HEK293 (cell line): ENCODE measurements around the gene ABCC9.

Experiments used
- CTCF ChIA-PET: fragments of 350-600 bp; formaldehyde crosslinking; extraction: SDS; loops from one replicate; lab custom pipeline; 2021; ENCODE audit warnings: antibody characterized with exemption; lab: Yijun Ruan, JAX
- POLR2A ChIA-PET: fragments of 300-600 bp; formaldehyde crosslinking; extraction: SDS; loops from one replicate; lab custom pipeline; 2020; ENCODE audit warnings: antibody characterized with exemption, inconsistent platforms; lab: Yijun Ruan, JAX
- H3K27ac ChIP-seq: fragments of 200-500 bp; sonication (Bioruptor generic); 2 replicates; pipeline ENCODE4 v1.5.1; 2014; ENCODE audit warnings: low read depth, low read length, control low read depth, inconsistent platforms; ENCODE audit errors: extremely low read depth
- H3K36me3 ChIP-seq, 2 experiments: fragments of 200-500 bp in 1 of 2; sonication (Bioruptor generic) in 1 of 2; 1 replicate in 1 of 2; 2 replicates in 1 of 2; pipeline ENCODE4 v1.5.1; 2014 to 2017; ENCODE audit warnings: inconsistent platforms in 2 of 2, low read length in 2 of 2; ENCODE audit not compliant: control insufficient read depth in 2 of 2, insufficient read depth in 1 of 2
- H3K4me1 ChIP-seq: fragments of 200-500 bp; sonication (Bioruptor generic); 2 replicates; pipeline ENCODE4 v1.5.1; 2014; ENCODE audit warnings: mild to moderate bottlenecking, low read length, inconsistent platforms; ENCODE audit not compliant: control insufficient read depth, insufficient read depth
- H3K4me3 ChIP-seq: 2 replicates; pipeline ENCODE4 v1.5.1; 2011; ENCODE audit warnings: low read depth, mild to moderate bottlenecking, control low read depth, low read length, moderate library complexity
- H3K9me3 ChIP-seq: fragments of 200-500 bp; sonication (Bioruptor generic); 2 replicates; pipeline ENCODE4 v1.5.1; 2014; ENCODE audit warnings: low read depth, low read length, inconsistent platforms; ENCODE audit not compliant: control insufficient read depth, insufficient read depth
- EGR2 ChIP-seq: fragments of 450-650 bp; formaldehyde crosslinking; IDR thresholded peaks from 2 replicates; pipeline ENCODE4 v1.5.1; 2016; ENCODE audit warnings: low read depth, missing biosample characterization, missing genetic modification characterization
- GLI4 ChIP-seq: fragments of 450-650 bp; formaldehyde crosslinking; IDR thresholded peaks from 2 replicates; pipeline ENCODE4 v1.5.1; 2016; ENCODE audit warnings: missing biosample characterization, missing genetic modification characterization
- KLF17 ChIP-seq: fragments of 450-650 bp; formaldehyde crosslinking; IDR thresholded peaks from 2 replicates; pipeline ENCODE4 v1.5.1; 2016; ENCODE audit warnings: missing biosample characterization, missing genetic modification characterization
- PRDM2 ChIP-seq: fragments of 450-650 bp; formaldehyde crosslinking; IDR thresholded peaks from 2 replicates; pipeline ENCODE4 v1.5.1; 2016; ENCODE audit warnings: missing biosample characterization, missing genetic modification characterization, borderline replicate concordance
- YY1 ChIP-seq: fragments of 450-650 bp; formaldehyde crosslinking; IDR thresholded peaks from 2 replicates; pipeline ENCODE4 v1.5.1; 2018; ENCODE audit warnings: missing biosample characterization, missing genetic modification characterization
- ZBTB26 ChIP-seq: fragments of 450-650 bp; formaldehyde crosslinking; optimal IDR thresholded peaks from 2 replicates; pipeline ENCODE3; 2016; ENCODE audit warnings: missing biosample characterization, mild to moderate bottlenecking, missing genetic modification characterization
- ZBTB44 ChIP-seq: fragments of 450-650 bp; IDR thresholded peaks from 2 replicates; pipeline ENCODE4 v1.5.1; 2018; ENCODE audit warnings: missing biosample characterization, mild to moderate bottlenecking, missing genetic modification characterization
- ZBTB48 ChIP-seq: fragments of 450-650 bp; formaldehyde crosslinking; IDR thresholded peaks from 2 replicates; pipeline ENCODE4 v1.5.1; 2016; ENCODE audit warnings: missing biosample characterization, missing genetic modification characterization
- ZNF155 ChIP-seq: fragments of 450-650 bp; formaldehyde crosslinking; IDR thresholded peaks from 2 replicates; pipeline ENCODE4 v1.5.1; 2016; ENCODE audit warnings: missing biosample characterization, missing genetic modification characterization
- ZNF16 ChIP-seq: fragments of 450-650 bp; formaldehyde crosslinking; IDR thresholded peaks from 2 replicates; pipeline ENCODE4 v1.5.1; 2016; ENCODE audit warnings: low read depth, missing biosample characterization, missing genetic modification characterization
- ZNF169 ChIP-seq: fragments of 450-650 bp; formaldehyde crosslinking; IDR thresholded peaks from 2 replicates; pipeline ENCODE4 v1.5.1; 2016; ENCODE audit warnings: missing biosample characterization, missing genetic modification characterization
- ZNF175 ChIP-seq: fragments of 450-650 bp; formaldehyde crosslinking; IDR thresholded peaks from 2 replicates; pipeline ENCODE4 v1.5.1; 2016; ENCODE audit warnings: missing biosample characterization, missing genetic modification characterization
- ZNF274 ChIP-seq, 2 experiments: fragments of 200-500 bp in 1 of 2; fragments of 450-650 bp in 1 of 2; sonication (Bioruptor generic) in 1 of 2; formaldehyde crosslinking in 1 of 2; IDR thresholded peaks; 2 replicates each; pipeline versions ENCODE4 v1.5.1 to v1.6.1; 2014 to 2016; ENCODE audit warnings: borderline replicate concordance in 1 of 2, inconsistent platforms in 1 of 2, low read length in 1 of 2, missing biosample characterization in 1 of 2, missing genetic modification characterization in 1 of 2
- ZNF398 ChIP-seq: fragments of 450-650 bp; formaldehyde crosslinking; IDR thresholded peaks from 2 replicates; pipeline ENCODE4 v1.5.1; 2017; ENCODE audit warnings: missing biosample characterization, missing genetic modification characterization
- ZNF416 ChIP-seq: fragments of 450-650 bp; formaldehyde crosslinking; IDR thresholded peaks from 2 replicates; pipeline ENCODE4 v1.5.1; 2016; ENCODE audit warnings: missing biosample characterization, missing genetic modification characterization
- ZNF473 ChIP-seq: fragments of 450-650 bp; formaldehyde crosslinking; IDR thresholded peaks from 2 replicates; pipeline ENCODE4 v1.5.1; 2017; ENCODE audit warnings: missing biosample characterization, missing genetic modification characterization
- ZNF513 ChIP-seq: fragments of 450-650 bp; IDR thresholded peaks from 2 replicates; pipeline ENCODE4 v1.5.1; 2018; ENCODE audit warnings: missing biosample characterization, missing genetic modification characterization
- ZNF521 ChIP-seq: fragments of 450-650 bp; formaldehyde crosslinking; IDR thresholded peaks from 2 replicates; pipeline ENCODE4 v1.5.1; 2017; ENCODE audit warnings: missing biosample characterization, mild to moderate bottlenecking, missing genetic modification characterization
- ZNF544 ChIP-seq: fragments of 450-650 bp; formaldehyde crosslinking; IDR thresholded peaks from 2 replicates; pipeline ENCODE4 v1.5.0; 2017; ENCODE audit warnings: missing biosample characterization, missing genetic modification characterization
- ZNF629 ChIP-seq: fragments of 450-650 bp; formaldehyde crosslinking; IDR thresholded peaks from 2 replicates; pipeline ENCODE4 v1.5.1; 2017; ENCODE audit warnings: missing biosample characterization, missing genetic modification characterization

ABCC9 gene

GRCh38 chr12:21988619-21989018 lies 47.4 kb upstream of the ABCC9 start (continued):
- no peak for TF ChIP-seq ZNF398 (tag by site-specific recombination)
- no peak for TF ChIP-seq ZNF629
- no peak for TF ChIP-seq GLI4
- TF ChIP-seq ZNF16 (tag by site-specific recombination) = no peak
- TF ChIP-seq ZNF473 (tag by site-specific recombination) = no peak
- TF ChIP-seq ZNF155 (tag by site-specific recombination) = no peak

GRCh38 chr12:21987755-21988154 lies 46.5 kb upstream of the ABCC9 start:
- H3K36me3 ChIP-seq = no peaks in the 10 kb centered on the region
- H3K4me1 ChIP-seq = no peaks in the 10 kb centered on the region
- ChIA-PET CTCF (interaction anchor here (0.5 to 1.2 kb wide), 4 partner anchors 104 to 395 kb away, joined by 3 to 4 read pairs (median 4); no protein-coding TSS in a partner anchor), POLR2A (no interaction called here)
- no peak for TF ChIP-seq EGR2 (tag by site-specific recombination)
- no peak for TF ChIP-seq ZNF544 (tag by site-specific recombination)
- no peak for TF ChIP-seq ZBTB48 (tag by site-specific recombination)
- TF ChIP-seq ZNF175 (tag by site-specific recombination) = no peak
- no peak for TF ChIP-seq ZNF416 (tag by site-specific recombination)
- no peak for TF ChIP-seq PRDM2 (tag by site-specific recombination)
- no peak for TF ChIP-seq ZNF274 (IDR thresholded peaks at IDR 0.05; ENCODE audit: low read length)
- TF ChIP-seq ZNF274 (tag by site-specific recombination; IDR thresholded peaks at IDR 0.05; ENCODE audit: borderline replicate concordance) = no peak
- no peak overlapping the region for H3K27ac ChIP-seq
- no peak overlapping the region for H3K4me3 ChIP-seq
- no peaks in the 10 kb centered on the region for H3K9me3 ChIP-seq

- no peak overlapping the region for H3K4me3 ChIP-seq
- H3K27ac ChIP-seq = no peak overlapping the region
- CTCF ChIA-PET = interaction anchor here (1.0 to 1.4 kb wide), 4 partner anchors 10 to 287 kb away, joined by 3 to 4 read pairs (median 3); no protein-coding TSS in a partner anchor
- no peaks in the 10 kb centered on the region for H3K9me3 ChIP-seq
- no peaks in the 10 kb centered on the region for H3K36me3 ChIP-seq
- POLR2A ChIA-PET = no interaction called here
- H3K4me1 ChIP-seq = no peaks in the 10 kb centered on the region
- TF ChIP-seq ZNF169 (tag by site-specific recombination) = no peak
- no peak for TF ChIP-seq ZBTB26 (tag by site-specific recombination)
- TF ChIP-seq ZNF513 (tag by site-specific recombination) = no peak
- no peak for TF ChIP-seq YY1
- TF ChIP-seq ZBTB44 (tag by site-specific recombination) = no peak
- no peak for TF ChIP-seq KLF17 (tag by site-specific recombination)
- no peak for TF ChIP-seq ZNF521 (tag by site-specific recombination)
- no peak for TF ChIP-seq ZNF175 (tag by site-specific recombination)
Observed at GRCh38 chr12:21985155-21985554, 43.9 kb upstream of the ABCC9 start.
